HL-60 (cell line): Measurements from ENCODE around the gene CNOT6.

Experiments used
- DNase-seq, 2 experiments: peaks; one replicate each; pipeline ENCODE4 v3.0.0-alpha.2; 2010 to 2020; ENCODE audit warnings: low read depth in 1 of 2, low spot score in 1 of 2
- H3K27ac ChIP-seq: fragments of 250-450 bp; sonication (Bioruptor Pico); replicated peaks from 2 replicates; pipeline ENCODE4 v1.5.1; 2020; ENCODE audit warnings: mild to moderate bottlenecking, moderate library complexity
- H3K27me3 ChIP-seq: fragments of 250-450 bp; sonication (Bioruptor Pico); 2 replicates; pipeline ENCODE4 v1.5.1; 2021; ENCODE audit warnings: mild to moderate bottlenecking, moderate library complexity; ENCODE audit not compliant: insufficient read depth, poor library complexity, severe bottlenecking
- H3K4me3 ChIP-seq: replicated peaks from 2 replicates; pipeline ENCODE4 v1.5.1; 2011; ENCODE audit warnings: mild to moderate bottlenecking, control low read depth, low read length; ENCODE audit not compliant: insufficient read depth
- CTCF ChIP-seq: IDR thresholded peaks from one replicate; pipeline ENCODE4 v1.5.1; 2011; ENCODE audit warnings: low read length, control low read depth, inconsistent platforms; ENCODE audit not compliant: insufficient read depth
- GABPA ChIP-seq: IDR thresholded peaks from 2 replicates; pipeline ENCODE4 v1.6.1; 2012; ENCODE audit warnings: low read depth
- POLR2AphosphoS5 ChIP-seq: IDR thresholded peaks from 2 replicates; pipeline ENCODE4 v1.6.1; 2012; ENCODE audit warnings: low read depth
- REST ChIP-seq: IDR thresholded peaks from 2 replicates; pipeline ENCODE4 v1.6.1; 2012; ENCODE audit warnings: low read depth; ENCODE audit not compliant: insufficient replicate concordance
- SPI1 ChIP-seq: IDR thresholded peaks from 2 replicates; pipeline ENCODE4 v1.6.1; 2012; ENCODE audit warnings: low read depth, mild to moderate bottlenecking, borderline replicate concordance

Gene CNOT6

GRCh38 chr5:180621311-180621710, 127.1 kb downstream of the CNOT6 start:
- Histone ChIP-seq H3K4me3 (no peak overlapping the region), H3K27me3 (no peaks in the 10 kb centered on the region), H3K27ac (no peak overlapping the region)
- DNase-seq: no peak
- no peak for TF ChIP-seq CTCF
- no peak for TF ChIP-seq REST
- no peak for TF ChIP-seq GABPA
- no peak for TF ChIP-seq SPI1
- no peak for TF ChIP-seq POLR2AphosphoS5

- DNase-seq: no peak
- H3K27ac ChIP-seq: no peak overlapping the region
- H3K4me3 ChIP-seq: no peak overlapping the region
- TF ChIP-seq GABPA (no peak), CTCF (no peak), REST (no peak), POLR2AphosphoS5 (no peak), SPI1 (no peak)
- H3K27me3 ChIP-seq: no peaks in the 10 kb centered on the region
Observed at GRCh38 chr5:180622910-180623309, 128.7 kb downstream of the CNOT6 start.

GRCh38 chr5:180623411-180623834, 129.2 kb downstream of the CNOT6 start:
- no peaks in the 10 kb centered on the region for H3K27me3 ChIP-seq
- TF ChIP-seq SPI1 (peak; percentile 61; the same call in 1 of the 2 replicates), REST (no peak), POLR2AphosphoS5 (no peak)
- H3K4me3 ChIP-seq: no peak overlapping the region
- peak in 1 of 2 experiments; percentile 20 for DNase-seq
- no peak overlapping the region for H3K27ac ChIP-seq

GRCh38 chr5:180623844-180624243, 129.7 kb downstream of the CNOT6 start:
- TF ChIP-seq GABPA (no peak), CTCF (no peak), SPI1 (no peak), REST (no peak), POLR2AphosphoS5 (no peak)
- Histone ChIP-seq H3K27me3 (no peaks in the 10 kb centered on the region), H3K4me3 (no peak overlapping the region), H3K27ac (no peak overlapping the region)
- no peak for DNase-seq
